NCI-H2171 (cell line): ENCODE results near the gene ZNF385D.

Experiments
- DNase-seq: peaks from one replicate; lab custom pipeline; 2025; lab: John Stamatoyannopoulos, UW

Gene ZNF385D

GRCh38 chr3:21673393-21673792 lies 77.6 kb downstream of the ZNF385D start:
- no peak for DNase-seq

- DNase-seq: no peak
Observed at GRCh38 chr3:21672303-21672702, 78.7 kb downstream of the ZNF385D start.

DNA sequence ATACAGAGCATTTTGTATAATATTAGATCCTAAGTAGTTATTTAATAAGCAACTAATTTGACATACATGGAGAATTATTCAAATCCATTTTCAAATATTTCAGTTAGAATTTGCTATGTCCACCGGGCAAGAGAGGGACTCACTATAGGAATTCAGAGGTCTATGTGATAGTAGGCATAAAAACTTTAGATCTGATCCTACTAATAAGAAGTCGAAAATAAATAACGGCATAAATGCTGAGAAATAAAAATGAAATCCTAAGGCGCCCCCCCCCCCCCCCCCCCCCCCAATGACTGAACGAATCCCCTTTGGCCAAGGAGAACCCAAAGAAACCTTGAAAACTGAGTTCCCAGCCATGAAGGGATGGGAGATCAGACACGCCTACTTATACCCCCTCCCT lies 80.6 kb downstream of the ZNF385D start:
- DNase-seq: no peak

- no peak for DNase-seq
Observed at GRCh38 chr3:21668012-21668411, 83.0 kb downstream of the ZNF385D start.

DNA sequence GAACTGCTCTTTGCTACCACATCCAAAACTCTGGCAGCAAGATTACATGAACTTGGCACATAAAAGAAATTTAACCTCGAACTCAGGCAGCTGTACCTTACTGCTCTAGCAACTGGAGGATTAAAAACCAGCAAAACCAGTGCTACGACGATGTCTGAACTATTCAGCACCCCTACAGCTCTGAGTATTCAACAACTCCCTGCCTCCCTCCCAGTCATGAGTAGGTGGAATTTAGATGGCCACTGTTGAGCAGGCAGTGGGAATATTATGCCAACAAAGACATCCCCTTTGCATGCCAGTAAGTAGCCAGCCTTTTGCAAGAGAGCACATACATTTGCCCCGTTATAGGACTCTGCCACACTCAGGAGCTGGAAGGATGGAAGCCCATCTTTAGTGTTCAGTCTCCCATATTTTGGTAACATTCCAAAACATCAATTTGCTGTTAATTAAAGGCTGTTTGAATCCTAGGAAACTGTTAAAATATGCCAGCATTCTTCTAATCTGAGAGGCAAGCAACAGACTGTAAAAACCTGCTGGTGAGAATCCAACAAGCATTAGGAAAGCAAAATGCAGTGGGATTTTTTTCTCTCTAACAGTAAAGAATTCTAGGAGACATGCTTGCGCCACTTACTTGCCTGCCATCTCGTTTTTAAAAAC lies 85.4 kb downstream of the ZNF385D start:
- no peak for DNase-seq

DNA sequence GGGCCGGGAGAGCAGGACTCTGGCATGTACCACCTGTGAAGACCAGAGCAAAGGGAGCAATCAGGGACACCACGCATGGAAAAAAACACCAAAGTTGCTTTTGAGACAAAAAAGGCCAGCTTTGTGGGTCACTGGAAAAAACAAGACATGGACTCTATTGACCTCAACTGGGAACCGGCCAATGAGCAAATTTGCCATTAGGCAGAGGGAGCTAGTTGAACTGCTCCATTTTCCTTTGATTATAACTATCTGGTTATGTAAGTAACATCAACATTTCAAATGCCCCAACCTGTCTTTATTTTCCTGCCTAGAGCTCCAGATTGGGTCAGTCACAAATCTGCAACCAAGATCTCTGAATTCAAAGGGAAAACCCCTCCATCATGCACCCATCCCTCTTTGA lies 86.0 kb downstream of the ZNF385D start:
- DNase-seq: no peak

GRCh38 chr3:21662403-21662802 lies 88.6 kb downstream of the ZNF385D start:
- DNase-seq: no peak

- DNase-seq: no peak
Observed at GRCh38 chr3:21654662-21655061, 96.3 kb downstream of the ZNF385D start.

DNA sequence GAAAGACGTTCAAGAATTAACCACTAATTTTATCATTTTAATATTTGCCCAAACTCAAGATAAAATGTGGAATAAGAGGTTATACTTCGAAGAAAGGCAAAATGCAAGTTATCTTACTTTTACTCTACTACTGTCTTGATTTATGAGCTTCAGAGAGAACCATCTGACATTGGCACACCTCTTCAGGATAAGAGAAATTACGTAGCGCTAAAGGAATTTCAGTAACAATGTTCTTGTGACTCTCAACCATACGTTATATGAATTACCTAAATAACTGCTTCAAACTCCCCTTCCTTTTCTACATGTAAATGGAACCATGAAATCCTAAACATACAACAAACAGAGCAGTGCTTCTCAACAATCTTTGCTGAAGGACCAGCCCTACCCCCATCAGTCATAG lies 96.8 kb downstream of the ZNF385D start:
- DNase-seq: no peak

- DNase-seq: no peak
Observed at GRCh38 chr3:21649519-21649918, 101.5 kb downstream of the ZNF385D start.

DNA sequence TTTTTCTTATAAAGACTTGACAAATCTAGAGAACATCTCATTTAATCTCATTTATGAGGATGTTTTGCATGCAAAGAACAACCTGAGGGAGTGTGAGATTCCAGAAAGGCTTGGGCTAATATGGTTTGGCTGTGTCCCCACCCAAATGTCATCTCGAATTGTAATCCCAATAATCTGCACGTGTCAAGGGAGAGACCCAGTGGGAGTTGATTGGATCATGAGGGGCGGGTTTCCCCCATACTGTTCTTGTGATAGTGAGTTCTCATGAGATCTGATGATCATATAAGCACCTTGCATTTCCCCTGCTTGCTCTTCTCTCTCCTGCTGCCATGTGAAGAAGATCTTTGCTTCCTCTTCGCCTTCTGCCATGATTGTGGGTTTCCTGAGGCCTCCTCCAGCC lies 103.0 kb downstream of the ZNF385D start:
- DNase-seq: no peak

- DNase-seq: no peak
Observed at GRCh38 chr3:21645121-21645897, 105.7 kb downstream of the ZNF385D start.

DNA sequence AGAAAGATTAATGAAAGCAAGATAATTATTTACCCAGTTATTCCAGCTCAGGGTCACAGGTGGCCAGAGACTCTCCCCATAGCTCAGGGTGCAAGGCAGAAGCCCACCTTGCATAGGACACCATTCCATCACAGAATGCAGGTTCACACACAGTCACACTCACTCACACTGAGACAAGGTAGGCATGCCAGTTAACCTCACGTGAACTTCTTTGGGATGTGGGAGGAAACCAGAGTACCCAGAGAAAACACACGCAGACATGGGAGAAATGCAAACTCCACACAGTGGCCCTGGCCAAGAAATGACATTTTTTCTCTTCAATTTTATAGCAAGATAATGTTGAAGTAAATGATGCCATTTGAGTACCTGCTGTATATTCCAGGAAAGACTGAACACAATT lies 106.7 kb downstream of the ZNF385D start:
- DNase-seq: no peak

DNA sequence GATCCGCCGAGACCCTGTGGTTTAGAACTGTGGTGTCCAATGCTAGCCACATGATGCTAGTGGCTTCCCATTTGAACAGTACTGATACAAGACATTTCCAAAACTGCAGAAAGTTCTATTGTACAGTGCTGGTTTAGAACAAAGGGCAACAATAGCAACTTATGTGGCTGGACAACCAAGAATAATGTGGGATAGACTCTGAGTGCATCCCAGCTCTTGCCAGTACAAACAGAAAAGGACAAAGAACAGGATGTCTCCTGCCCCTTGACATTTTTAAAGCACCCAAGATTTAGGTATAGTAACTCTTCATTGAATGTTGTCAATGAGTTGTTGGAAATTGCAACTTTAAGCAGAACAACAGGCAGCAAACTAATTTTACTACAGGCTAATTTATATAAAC lies 107.3 kb downstream of the ZNF385D start:
- DNase-seq: no peak

DNA sequence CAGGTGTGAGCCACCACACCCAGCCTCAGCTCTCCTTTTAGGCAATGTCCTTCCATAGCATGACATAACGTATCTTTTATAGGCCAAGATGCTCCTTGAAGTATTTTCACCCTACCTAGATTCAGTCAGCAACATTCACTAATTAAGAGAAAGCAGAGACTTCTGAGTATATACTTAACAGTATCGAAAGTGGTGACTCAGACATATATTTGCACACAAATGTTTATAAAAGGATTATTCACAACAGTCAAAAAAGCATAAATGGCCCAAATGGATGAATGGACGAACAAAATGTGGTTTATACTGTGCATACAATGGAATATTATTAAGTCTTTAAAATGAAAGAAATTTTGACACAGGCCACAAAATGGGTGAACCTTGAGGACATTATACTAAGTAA lies 108.6 kb downstream of the ZNF385D start:
- DNase-seq: no peak

DNA sequence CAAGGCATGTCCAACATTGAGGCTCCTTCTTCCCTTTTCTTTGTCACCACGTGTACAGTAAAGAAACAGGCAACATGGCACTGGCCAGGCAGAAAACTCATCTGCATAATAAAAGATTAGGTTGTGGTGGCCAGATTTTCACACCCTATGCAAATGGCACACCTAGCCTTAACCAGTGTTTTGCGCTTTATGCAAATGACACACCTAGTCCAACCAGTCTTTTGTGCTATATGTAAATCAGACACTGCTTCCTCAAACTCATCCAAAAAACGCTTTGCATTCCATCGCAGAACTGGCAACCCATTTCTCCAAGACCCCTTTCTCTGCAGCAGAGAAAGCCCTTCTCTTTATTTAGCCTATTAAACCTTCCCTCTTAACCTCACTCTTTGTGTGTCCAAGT lies 109.1 kb downstream of the ZNF385D start:
- DNase-seq: no peak

- DNase-seq: no peak
Observed at GRCh38 chr3:21638488-21638887, 112.5 kb downstream of the ZNF385D start.

- no peak for DNase-seq
Observed at GRCh38 chr3:21634112-21634511, 116.9 kb downstream of the ZNF385D start.

DNA sequence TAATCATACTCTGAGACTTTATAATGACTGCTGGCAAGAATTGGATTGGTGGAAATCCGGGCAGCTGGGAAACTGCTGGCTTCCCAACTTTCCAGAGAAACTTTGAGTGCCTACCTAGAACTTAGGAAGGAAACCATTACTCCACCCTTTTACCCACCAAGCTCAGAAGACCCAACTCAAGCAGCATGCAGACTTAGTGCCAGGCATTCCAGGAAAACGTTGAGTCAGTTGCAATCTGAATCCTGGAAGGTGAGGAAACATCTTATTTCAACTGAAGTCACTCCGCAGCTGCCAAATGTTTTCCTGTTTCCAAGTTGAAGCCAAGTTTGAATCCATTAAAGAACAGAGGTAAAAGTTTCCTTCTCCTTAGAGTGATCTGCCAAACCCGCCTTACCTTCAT lies 126.5 kb downstream of the ZNF385D start:
- no peak for DNase-seq

- no peak for DNase-seq
Observed at GRCh38 chr3:21621181-21621651, 129.8 kb downstream of the ZNF385D start.

DNA sequence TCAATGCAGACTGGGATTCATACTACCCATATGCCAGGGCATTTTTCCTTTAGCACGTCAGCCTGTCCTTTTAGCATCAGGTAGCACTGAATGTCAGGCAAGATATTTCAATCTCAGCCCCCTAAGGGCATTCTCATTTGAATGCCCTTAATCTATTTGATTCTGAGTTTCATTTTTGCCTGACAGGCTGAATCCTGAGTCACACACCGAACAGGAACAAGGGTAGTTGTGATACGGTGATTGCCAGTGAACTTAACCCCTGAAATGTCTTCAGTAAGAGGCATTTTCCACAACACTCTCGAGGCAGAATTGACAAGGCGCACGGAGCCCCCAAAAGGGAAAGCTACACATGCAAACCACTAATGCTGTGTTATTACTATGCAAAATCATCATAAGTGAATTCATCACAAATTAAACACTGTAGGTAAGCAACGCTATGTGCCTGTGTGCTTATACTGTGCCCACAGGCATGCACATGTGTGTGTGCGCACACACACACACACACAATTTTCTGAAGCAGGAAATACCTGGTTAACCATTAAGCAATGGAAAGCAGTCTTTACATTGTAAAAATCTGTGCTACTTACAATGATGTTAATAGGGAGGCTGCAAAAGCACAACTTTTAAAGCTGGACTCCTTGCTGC lies 130.4 kb downstream of the ZNF385D start:
- DNase-seq: no peak

- no peak for DNase-seq
Observed at GRCh38 chr3:21618695-21619094, 132.3 kb downstream of the ZNF385D start.

- DNase-seq: no peak
Observed at GRCh38 chr3:21613372-21614070, 137.5 kb downstream of the ZNF385D start.
